A549 (cell line): ENCODE results near the gene MAX.

ENCODE experiments used
- CBX8 ChIP-seq: fragments of 200-600 bp; sonication (generic); IDR thresholded peaks from 2 replicates; pipeline ENCODE4 v1.6.1; 2016
- CTCF ChIP-seq: fragments of >200 bp; sonication (Bioruptor Twin); formaldehyde crosslinking; IDR thresholded peaks from 3 replicates; pipeline ENCODE4 v1.5.1; 2016
- HDAC2 ChIP-seq: fragments of 200-600 bp; sonication (generic); IDR thresholded peaks from 2 replicates; pipeline ENCODE4 v1.6.1; 2016
- KDM5A ChIP-seq: fragments of 200-600 bp; sonication (generic); IDR thresholded peaks from 2 replicates; pipeline ENCODE4 v1.6.1; 2016; ENCODE audit warnings: antibody characterized with exemption, mild to moderate bottlenecking
- MAFK ChIP-seq: fragments of 450-650 bp; IDR thresholded peaks from 2 replicates; pipeline ENCODE4 v1.6.1; 2014; ENCODE audit not compliant: partially characterized antibody
- POLR2A ChIP-seq: IDR thresholded peaks from 2 replicates; pipeline ENCODE4 v1.6.1; 2012; ENCODE audit warnings: mild to moderate bottlenecking, low read length
- USF2 ChIP-seq: fragments of 450-650 bp; IDR thresholded peaks from 2 replicates; pipeline ENCODE4 v1.6.1; 2014; ENCODE audit warnings: antibody characterized with exemption

GRCh38 chr14:65134651-65135579, 32.6 kb upstream of the MAX start:
- TF ChIP-seq HDAC2 = no peak
- no peak for TF ChIP-seq USF2
- TF ChIP-seq POLR2A = no peak
- TF ChIP-seq CTCF = no peak
- no peak for TF ChIP-seq CBX8
- no peak for TF ChIP-seq MAFK
- TF ChIP-seq KDM5A = no peak
